ENCODE data around the gene GSTA4.

The GSTA4 gene

DNA sequence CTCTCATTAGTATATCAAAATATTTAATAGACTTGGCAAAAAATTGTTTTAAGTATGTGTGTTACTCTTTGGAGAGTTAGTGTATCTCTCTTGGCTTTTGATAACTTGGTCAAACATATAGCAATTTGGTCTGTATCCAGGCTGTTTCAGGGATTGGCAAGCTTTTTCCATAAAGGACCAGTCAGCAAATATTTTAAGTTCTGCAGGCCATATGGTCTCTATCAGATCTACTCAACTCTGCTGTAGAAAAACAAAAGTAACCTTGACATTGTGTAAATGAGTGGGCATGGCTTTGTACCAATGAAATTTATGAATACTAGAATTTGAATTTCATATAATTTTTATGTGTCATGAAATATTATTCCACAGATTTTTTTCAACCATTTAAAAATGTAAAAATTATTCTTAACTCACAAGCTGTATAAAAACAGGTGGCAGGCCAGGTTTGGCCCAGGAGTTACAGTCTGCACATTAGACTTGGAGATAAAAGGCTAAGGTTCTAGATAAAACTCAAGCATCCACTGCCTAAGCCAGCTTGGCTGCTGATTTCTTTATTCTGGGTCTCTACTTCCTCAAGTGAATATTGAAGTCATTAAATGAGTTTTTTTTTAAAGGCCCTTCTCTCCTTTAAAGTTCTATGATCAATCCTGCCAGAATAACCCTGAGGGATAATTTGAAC is 13.7 kb downstream of the GSTA4 start:
- no peak for TF ChIP-seq FOXP2 (optimal IDR thresholded peaks at IDR 0.05; ENCODE audit: control extremely low read depth, extremely low read length, insufficient read depth)
- no peak for TF ChIP-seq EZH2 (IDR thresholded peaks at IDR 0.05)
- TF ChIP-seq POLR2AphosphoS5 (IDR thresholded peaks at IDR 0.05; ENCODE audit: borderline replicate concordance, low read depth, low read length): no peak
- Histone ChIP-seq H3K9me3 (ENCODE audit: low read depth, low read length) (no peaks in the 10 kb centered on the region), H3K36me3 (ENCODE audit: insufficient read depth, low read length) (peaks cover 47% of the 10 kb centered on the region), H3K9ac (ENCODE audit: insufficient read length) (no peak overlapping the region), H3K27ac (0 out of 2 replicates have a peak overlapping the region, but pooled peaks have one; percentile 21), H3K4me3 (no peak overlapping the region)
- DNase-seq (ENCODE audit: low read depth, low spot score): no peak

DNA sequence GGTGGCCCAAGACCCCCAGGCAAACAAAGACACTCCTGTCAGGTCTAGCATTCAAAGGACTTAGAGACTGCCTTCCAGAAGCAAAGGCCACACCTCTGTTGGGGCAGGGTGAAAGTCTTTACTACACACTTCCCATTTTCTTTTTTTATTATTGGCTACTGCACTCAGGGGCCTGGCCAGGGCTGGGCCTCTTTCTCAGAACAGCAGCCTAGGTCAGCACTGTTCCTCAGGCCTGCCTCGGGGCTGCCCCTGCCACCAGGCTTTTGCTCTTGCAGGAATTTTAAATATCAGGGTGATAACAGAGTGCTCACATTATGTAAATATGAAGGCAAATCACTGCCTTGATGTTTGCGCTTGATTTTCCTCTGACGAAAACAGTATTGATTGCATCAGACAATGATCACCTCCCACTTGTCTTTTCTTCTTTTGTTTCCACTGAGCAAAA is 18.5 kb downstream of the GSTA4 start:
- H3K9ac ChIP-seq (ENCODE audit: insufficient read length): no peak overlapping the region
- H3K9me3 ChIP-seq (ENCODE audit: low read depth, low read length): no peaks in the 10 kb centered on the region
- no peak for DNase-seq (ENCODE audit: low read depth, low spot score)
- H3K36me3 ChIP-seq (ENCODE audit: insufficient read depth, low read length): peaks cover 6% of the 10 kb centered on the region; the same call in 1 of the 2 replicates
- TF ChIP-seq FOXP2 (optimal IDR thresholded peaks at IDR 0.05; ENCODE audit: control extremely low read depth, extremely low read length, insufficient read depth) (no peak), POLR2AphosphoS5 (IDR thresholded peaks at IDR 0.05; ENCODE audit: borderline replicate concordance, low read depth, low read length) (no peak), EZH2 (IDR thresholded peaks at IDR 0.05) (no peak)
- no peak overlapping the region for H3K4me3 ChIP-seq
- H3K27ac ChIP-seq: peak overlapping the region; percentile 62; the same call in 1 of the 2 replicates

DNA sequence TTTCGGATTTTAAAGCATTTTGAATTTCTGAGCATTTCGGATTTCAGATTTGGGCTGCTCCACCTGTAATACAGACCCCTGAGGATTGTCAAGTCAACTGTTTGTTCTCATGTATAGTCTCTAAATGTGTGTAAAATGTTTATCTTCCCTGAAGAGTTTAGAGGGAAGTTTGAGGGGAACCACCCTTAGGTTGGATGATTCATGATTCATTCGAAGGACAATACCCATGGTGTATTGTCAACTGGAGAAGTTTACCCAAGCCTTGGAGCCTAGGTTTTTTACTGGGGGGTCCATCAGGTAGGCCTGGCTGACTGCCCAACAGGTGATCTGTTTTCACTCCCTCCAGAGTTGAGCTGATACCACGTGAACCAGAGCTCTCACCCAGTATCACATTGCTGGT is 18.9 kb downstream of the GSTA4 start:
- Histone ChIP-seq H3K27ac (0 out of 2 replicates have a peak overlapping the region, but pooled peaks have one; percentile 39), H3K36me3 (ENCODE audit: insufficient read depth, low read length) (peaks cover 6% of the 10 kb centered on the region; the same call in 1 of the 2 replicates), H3K9me3 (ENCODE audit: low read depth, low read length) (no peaks in the 10 kb centered on the region)

DNA sequence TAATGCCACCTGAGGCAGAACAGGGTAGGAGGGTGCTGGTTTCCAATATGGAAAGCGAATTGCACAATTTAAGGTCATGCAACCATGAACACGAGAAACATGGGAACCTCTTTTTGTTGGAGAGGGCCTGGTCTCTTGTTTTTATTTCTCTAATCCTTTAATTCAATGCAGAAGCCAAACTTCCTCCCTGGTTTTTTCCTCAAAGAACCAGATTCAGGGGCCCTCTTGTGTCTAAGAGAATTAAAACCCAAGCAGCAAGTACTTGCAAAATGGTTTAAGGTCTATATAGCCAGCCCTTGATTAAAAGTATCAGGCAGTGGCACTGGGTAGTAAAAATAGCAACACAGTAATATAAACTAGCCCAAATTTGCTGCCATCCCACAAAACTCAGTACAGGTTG is 19.5 kb downstream of the GSTA4 start:
- H3K36me3 ChIP-seq (ENCODE audit: insufficient read depth, low read length): peaks cover 6% of the 10 kb centered on the region; the same call in 1 of the 2 replicates
- 0 out of 2 replicates have a peak overlapping the region, but pooled peaks have one; percentile 39 for H3K27ac ChIP-seq
- H3K4me3 ChIP-seq: no peak overlapping the region
- no peaks in the 10 kb centered on the region for H3K9me3 ChIP-seq (ENCODE audit: low read depth, low read length)
- H3K9ac ChIP-seq (ENCODE audit: insufficient read length): no peak overlapping the region
- no peak for DNase-seq (ENCODE audit: low read depth, low spot score)
- no peak for TF ChIP-seq FOXP2 (optimal IDR thresholded peaks at IDR 0.05; ENCODE audit: control extremely low read depth, extremely low read length, insufficient read depth)
- no peak for TF ChIP-seq EZH2 (IDR thresholded peaks at IDR 0.05)
- TF ChIP-seq POLR2AphosphoS5 (IDR thresholded peaks at IDR 0.05; ENCODE audit: borderline replicate concordance, low read depth, low read length): no peak

More for the DNA sequence above, 18.9 kb downstream of the GSTA4 start:
- Histone ChIP-seq H3K4me3 (no peak overlapping the region), H3K9ac (ENCODE audit: insufficient read length) (no peak overlapping the region)
- TF ChIP-seq POLR2AphosphoS5 (IDR thresholded peaks at IDR 0.05; ENCODE audit: borderline replicate concordance, low read depth, low read length): no peak
- TF ChIP-seq EZH2 (IDR thresholded peaks at IDR 0.05): no peak
- no peak for TF ChIP-seq FOXP2 (optimal IDR thresholded peaks at IDR 0.05; ENCODE audit: control extremely low read depth, extremely low read length, insufficient read depth)
- DNase-seq (ENCODE audit: low read depth, low spot score): no peak

DNA sequence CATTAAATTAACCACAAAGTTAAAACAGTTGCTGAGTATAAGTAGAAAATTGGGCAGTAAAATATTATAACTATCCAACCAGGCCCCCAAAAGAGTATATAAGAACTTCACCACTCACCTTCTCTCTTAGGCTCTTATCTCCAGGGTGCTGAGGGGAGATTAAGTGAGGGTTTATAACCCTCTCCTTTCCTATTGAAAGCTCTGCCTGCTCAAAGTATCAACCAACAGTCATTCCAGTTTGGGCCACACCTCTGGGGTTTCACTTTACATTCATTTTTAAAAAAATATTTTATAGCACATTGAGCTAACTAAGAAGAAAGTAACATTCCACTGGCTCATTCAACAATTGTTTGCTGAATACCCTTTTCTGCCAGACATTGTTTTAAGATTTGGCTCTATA is 22.1 kb downstream of the GSTA4 start:
- peaks cover under 1% of the 10 kb centered on the region; the same call in 1 of the 2 replicates for H3K36me3 ChIP-seq (ENCODE audit: insufficient read depth, low read length)
- H3K9ac ChIP-seq (ENCODE audit: insufficient read length): no peak overlapping the region
- DNase-seq (ENCODE audit: low read depth, low spot score): no peak
- H3K9me3 ChIP-seq (ENCODE audit: low read depth, low read length): no peaks in the 10 kb centered on the region
- H3K27ac ChIP-seq: no peak overlapping the region
- H3K4me3 ChIP-seq: no peak overlapping the region
- TF ChIP-seq FOXP2 (optimal IDR thresholded peaks at IDR 0.05; ENCODE audit: control extremely low read depth, extremely low read length, insufficient read depth) (no peak), POLR2AphosphoS5 (IDR thresholded peaks at IDR 0.05; ENCODE audit: borderline replicate concordance, low read depth, low read length) (no peak), EZH2 (IDR thresholded peaks at IDR 0.05) (no peak)

DNA sequence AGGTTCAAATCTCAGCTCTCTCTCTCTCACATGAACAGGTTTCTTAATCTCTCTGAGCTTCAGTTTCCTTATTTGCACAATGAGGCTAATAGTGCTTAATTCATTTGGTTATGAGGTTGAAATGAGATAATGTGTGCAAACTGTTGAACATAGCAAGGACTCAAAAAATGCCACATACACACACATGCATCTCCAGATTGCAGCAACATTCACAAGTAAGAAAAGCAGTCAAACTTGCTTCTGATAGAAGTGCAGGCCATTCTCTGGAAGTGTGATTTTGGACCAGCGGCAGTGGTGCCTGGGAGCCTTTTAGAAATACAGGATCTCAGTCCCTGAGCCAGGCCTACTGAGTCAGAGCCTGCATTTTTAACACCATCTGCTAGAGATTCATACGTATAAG is 25.7 kb downstream of the GSTA4 start:
- Histone ChIP-seq H3K27ac (no peak overlapping the region), H3K36me3 (ENCODE audit: insufficient read depth, low read length) (no peaks in the 10 kb centered on the region), H3K4me3 (no peak overlapping the region), H3K9ac (ENCODE audit: insufficient read length) (no peak overlapping the region), H3K9me3 (ENCODE audit: low read depth, low read length) (no peaks in the 10 kb centered on the region)
- TF ChIP-seq FOXP2 (optimal IDR thresholded peaks at IDR 0.05; ENCODE audit: control extremely low read depth, extremely low read length, insufficient read depth): no peak
- no peak for TF ChIP-seq EZH2 (IDR thresholded peaks at IDR 0.05)
- TF ChIP-seq POLR2AphosphoS5 (IDR thresholded peaks at IDR 0.05; ENCODE audit: borderline replicate concordance, low read depth, low read length): no peak
- no peak for DNase-seq (ENCODE audit: low read depth, low spot score)

DNA sequence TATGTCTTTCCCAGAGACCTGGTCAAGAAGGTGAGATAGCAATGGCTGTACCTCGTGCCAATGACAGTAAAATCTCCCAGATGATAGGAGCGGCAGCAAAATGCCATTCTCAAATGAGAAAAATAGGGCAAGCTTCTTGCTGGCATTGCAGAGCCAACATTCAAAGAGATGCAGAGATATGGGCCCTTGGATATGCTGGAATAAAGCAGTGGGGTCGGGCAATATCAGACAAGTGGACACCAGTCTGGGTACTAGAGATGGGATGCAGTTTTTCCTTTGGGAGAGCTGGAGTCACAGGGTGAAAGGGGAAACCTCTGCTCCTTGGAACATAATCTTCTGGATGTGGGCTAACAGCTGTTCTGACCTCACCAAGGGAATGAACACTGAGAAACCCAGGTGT is 29.0 kb downstream of the GSTA4 start:
- Histone ChIP-seq H3K4me3 (no peak overlapping the region), H3K36me3 (ENCODE audit: insufficient read depth, low read length) (no peaks in the 10 kb centered on the region), H3K9ac (ENCODE audit: insufficient read length) (no peak overlapping the region), H3K9me3 (ENCODE audit: low read depth, low read length) (no peaks in the 10 kb centered on the region), H3K27ac (no peak overlapping the region)
- DNase-seq (ENCODE audit: low read depth, low spot score): no peak
- TF ChIP-seq FOXP2 (optimal IDR thresholded peaks at IDR 0.05; ENCODE audit: control extremely low read depth, extremely low read length, insufficient read depth) (no peak), EZH2 (IDR thresholded peaks at IDR 0.05) (no peak), POLR2AphosphoS5 (IDR thresholded peaks at IDR 0.05; ENCODE audit: borderline replicate concordance, low read depth, low read length) (no peak)

DNA sequence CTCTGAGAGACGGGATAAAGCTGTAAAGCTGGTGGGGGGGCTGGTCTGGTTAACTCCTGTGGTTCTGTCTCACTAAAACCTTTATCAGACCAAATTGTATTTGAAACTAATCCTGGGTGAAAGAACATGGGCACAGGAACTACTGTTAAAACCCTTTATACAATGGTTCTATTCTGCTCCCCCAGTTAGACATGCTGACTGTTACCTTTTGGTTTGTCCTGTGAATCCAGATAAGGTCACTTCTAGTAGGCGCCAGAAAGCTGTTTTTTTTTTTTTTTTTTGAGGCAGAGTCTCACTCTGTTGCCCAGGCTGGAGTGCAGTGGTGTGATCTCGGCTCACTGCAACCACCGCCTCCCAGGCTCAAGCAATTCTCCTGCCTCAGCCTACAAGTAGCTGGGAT is 29.7 kb downstream of the GSTA4 start:
- H3K9ac ChIP-seq (ENCODE audit: insufficient read length): no peak overlapping the region
- H3K27ac ChIP-seq: no peak overlapping the region
- DNase-seq (ENCODE audit: low read depth, low spot score): no peak
- TF ChIP-seq POLR2AphosphoS5 (IDR thresholded peaks at IDR 0.05; ENCODE audit: borderline replicate concordance, low read depth, low read length) (no peak), FOXP2 (optimal IDR thresholded peaks at IDR 0.05; ENCODE audit: control extremely low read depth, extremely low read length, insufficient read depth) (no peak), EZH2 (IDR thresholded peaks at IDR 0.05) (no peak)
- H3K9me3 ChIP-seq (ENCODE audit: low read depth, low read length): no peaks in the 10 kb centered on the region
- no peak overlapping the region for H3K4me3 ChIP-seq
- H3K36me3 ChIP-seq (ENCODE audit: insufficient read depth, low read length): no peaks in the 10 kb centered on the region
